Prostate gland (tissue), 2 donors: ENCODE data around the gene SCAANT1. TPM values are rescaled to one million over a fixed set of nuclear protein-coding genes. Genes with fewer than 3 reads are reported as not detected.

Experiments
- DNase-seq: peaks from one replicate; pipeline ENCODE4 v3.0.0-alpha.2; 2019; ENCODE audit warnings: low spot score
- H3K27ac ChIP-seq, 2 donors: fragments of 200-600 bp; sonication (generic); 2 replicates each; pipeline ENCODE4 v1.5.1; 2017 to 2019
- H3K27me3 ChIP-seq: fragments of 200-600 bp; sonication (generic); replicated peaks from 2 replicates; pipeline ENCODE4 v1.5.1; 2019; ENCODE audit not compliant: insufficient read depth
- H3K36me3 ChIP-seq, 2 donors: fragments of 200-600 bp; sonication (generic); 1 replicate in 1 of 2; 2 replicates in 1 of 2; pipeline versions ENCODE4 v1.5.1 to v1.8.1; 2017 to 2019
- H3K4me1 ChIP-seq: fragments of 200-600 bp; sonication (generic); replicated peaks from 2 replicates; pipeline ENCODE4 v1.5.1; 2019
- H3K4me3 ChIP-seq, 2 donors: fragments of 200-600 bp; sonication (generic); 2 replicates each; pipeline ENCODE4 v1.5.1; 2017 to 2019
- H3K9me3 ChIP-seq: fragments of 200-600 bp; sonication (generic); 2 replicates; pipeline ENCODE4 v1.5.1; 2017
- CTCF ChIP-seq, 4 experiments: fragments of 200-600 bp in 2 of 4; fragments of 450-650 bp in 2 of 4; sonication (generic) in 2 of 4; IDR thresholded peaks; 1 replicate in 3 of 4; 2 replicates in 1 of 4; pipeline ENCODE4 v1.5.1; 2016 to 2019; ENCODE audit warnings: antibody characterized with exemption in 4 of 4, mild to moderate bottlenecking in 2 of 4, moderate library complexity in 2 of 4
- POLR2A ChIP-seq: fragments of 450-650 bp; IDR thresholded peaks from one replicate; pipeline ENCODE4 v1.6.1; 2016; ENCODE audit warnings: antibody characterized with exemption, mild to moderate bottlenecking
- POLR2AphosphoS5 ChIP-seq: sonication (generic); formaldehyde crosslinking; IDR thresholded peaks from one replicate; pipeline ENCODE4 v1.6.1; 2017; ENCODE audit warnings: antibody characterized with exemption
- WGBS: methylation state at CpG from one replicate; pipeline ENCODE4 v1.1.5; 2018; 5-methylcytosine and 5-hydroxymethylcytosine counted together
- intact Hi-C: fragments of 100-400 bp; cut with DNase I; formaldehyde crosslinking; loops from one replicate; pipeline ENCODE4 v1.14.2; 2022
- total RNA-seq, 2 donors: library from RNA; depleted of rRNA; stranded (reverse); fragments of >200 nt; gene quantifications; one replicate each; pipeline ENCODE4 v1.1.0, GENCODE V29; 2016

The SCAANT1 gene
- total RNA-seq, 2 donors from 2014 or later: not detected

- Histone ChIP-seq H3K9me3 (no peaks in the 10 kb centered on the region), H3K4me1 (peaks cover 7% of the 10 kb centered on the region), H3K4me3 (no peak overlapping the region), H3K27me3 (no peaks in the 10 kb centered on the region), H3K36me3 (no peaks in the 10 kb centered on the region), H3K27ac (no peak overlapping the region)
- WGBS: 50% methylated on average over 1 of the region's 1 CpG
- intact Hi-C loops: no loop called here
- TF ChIP-seq CTCF (IDR thresholded peaks at IDR 0.05) (no peak), POLR2A (no peak), POLR2AphosphoS5 (no peak)
- no peak for DNase-seq
Observed at GRCh38 chr3:63951492-63952247, 39.5 kb upstream of the SCAANT1 start.

GRCh38 chr3:63950698-63951097, 38.5 kb upstream of the SCAANT1 start:
- DNase-seq: no peak
- Histone ChIP-seq H3K4me3 (no peak overlapping the region), H3K9me3 (no peaks in the 10 kb centered on the region), H3K27me3 (no peaks in the 10 kb centered on the region), H3K27ac (no peak overlapping the region), H3K36me3 (no peaks in the 10 kb centered on the region), H3K4me1 (peaks cover 7% of the 10 kb centered on the region)
- intact Hi-C loops: no loop called here
- TF ChIP-seq POLR2AphosphoS5 (no peak), POLR2A (no peak), CTCF (IDR thresholded peaks at IDR 0.05) (no peak)
- WGBS: 69% methylated on average over 1 of the region's 1 CpG

GRCh38 chr3:63949005-63949404, 36.8 kb upstream of the SCAANT1 start:
- DNase-seq: no peak
- H3K27me3 ChIP-seq: no peaks in the 10 kb centered on the region
- no peak overlapping the region for H3K4me3 ChIP-seq
- 91% methylated on average over 2 of the region's 2 CpGs for WGBS
- H3K9me3 ChIP-seq: no peaks in the 10 kb centered on the region
- H3K27ac ChIP-seq: no peak overlapping the region
- peaks cover 7% of the 10 kb centered on the region for H3K4me1 ChIP-seq
- TF ChIP-seq POLR2A (no peak), CTCF (IDR thresholded peaks at IDR 0.05) (no peak), POLR2AphosphoS5 (no peak)
- intact Hi-C loops: no loop called here
- H3K36me3 ChIP-seq: no peaks in the 10 kb centered on the region

GRCh38 chr3:63947594-63947993, 35.4 kb upstream of the SCAANT1 start:
- H3K4me3 ChIP-seq: no peak overlapping the region
- no peaks in the 10 kb centered on the region for H3K36me3 ChIP-seq
- H3K4me1 ChIP-seq: peaks cover 7% of the 10 kb centered on the region
- intact Hi-C loops: no loop called here
- DNase-seq: no peak
- no peaks in the 10 kb centered on the region for H3K27me3 ChIP-seq
- TF ChIP-seq CTCF (IDR thresholded peaks at IDR 0.05) (no peak), POLR2A (no peak), POLR2AphosphoS5 (no peak)
- no peaks in the 10 kb centered on the region for H3K9me3 ChIP-seq
- no peak overlapping the region for H3K27ac ChIP-seq
- WGBS: 85% methylated on average over 2 of the region's 2 CpGs

GRCh38 chr3:63946753-63947152, 34.6 kb upstream of the SCAANT1 start:
- TF ChIP-seq POLR2AphosphoS5 (no peak), CTCF (IDR thresholded peaks at IDR 0.05) (no peak), POLR2A (no peak)
- no peak overlapping the region for H3K4me3 ChIP-seq
- no peaks in the 10 kb centered on the region for H3K27me3 ChIP-seq
- peaks cover 7% of the 10 kb centered on the region for H3K4me1 ChIP-seq
- H3K9me3 ChIP-seq: no peaks in the 10 kb centered on the region
- no peaks in the 10 kb centered on the region for H3K36me3 ChIP-seq
- WGBS: 100% methylated on average over 2 of the region's 2 CpGs
- no peak for DNase-seq
- intact Hi-C loops: no loop called here
- no peak overlapping the region for H3K27ac ChIP-seq
